Activated CD4-positive, CD25-positive, alpha-beta regulatory T cell (primary cell): ENCODE data around the gene CEP192.
"Not testable (repeated sequence)": the region's sequence is repeated elsewhere in the genome, so short reads cannot be mapped to it uniquely, and the experiment has no call there.

Experiments used
- DNase-seq, 4 experiments: peaks; one replicate each; lab custom pipeline; 2025; lab: John Stamatoyannopoulos, UW

The CEP192 gene

DNA sequence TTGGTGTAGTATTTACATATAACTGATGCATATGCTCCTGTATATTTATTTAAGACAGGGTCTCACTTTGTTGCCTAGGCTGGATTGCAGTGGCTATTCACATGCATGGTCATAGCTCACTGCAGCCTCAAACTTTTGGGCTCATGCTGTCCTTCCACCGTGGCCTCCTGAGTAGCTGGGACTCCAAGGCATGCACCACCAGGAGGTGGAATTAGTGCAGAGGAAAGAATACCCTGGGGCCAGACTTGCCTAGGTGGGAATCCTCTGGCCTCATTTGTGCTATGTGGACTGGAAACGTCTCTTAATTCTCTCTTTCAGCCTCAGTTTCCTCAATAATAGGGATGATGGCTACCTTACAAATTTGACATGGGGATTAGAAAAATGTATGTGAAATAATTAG is 2.3 kb downstream of the CEP192 start:
- no peak for DNase-seq

DNA sequence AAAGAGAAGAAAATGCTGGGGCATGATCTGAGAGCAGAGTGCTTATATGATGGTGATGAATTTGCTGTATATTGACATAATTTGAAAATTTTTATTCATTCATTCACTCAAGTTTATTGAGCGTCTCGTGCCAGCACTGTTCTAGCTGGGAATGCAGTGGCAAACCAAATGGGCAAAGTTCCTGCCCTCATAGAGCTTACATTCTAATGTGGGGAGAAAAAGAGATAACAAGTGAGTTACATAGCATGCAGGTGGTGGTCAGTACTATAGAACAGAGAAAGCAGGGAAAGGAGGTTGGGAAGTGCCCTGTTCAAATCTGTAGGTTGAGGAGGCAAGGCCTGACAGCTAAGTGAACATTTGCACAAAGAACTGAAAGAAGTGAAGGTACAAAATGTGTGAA is 4.3 kb downstream of the CEP192 start:
- no peak for DNase-seq

DNA sequence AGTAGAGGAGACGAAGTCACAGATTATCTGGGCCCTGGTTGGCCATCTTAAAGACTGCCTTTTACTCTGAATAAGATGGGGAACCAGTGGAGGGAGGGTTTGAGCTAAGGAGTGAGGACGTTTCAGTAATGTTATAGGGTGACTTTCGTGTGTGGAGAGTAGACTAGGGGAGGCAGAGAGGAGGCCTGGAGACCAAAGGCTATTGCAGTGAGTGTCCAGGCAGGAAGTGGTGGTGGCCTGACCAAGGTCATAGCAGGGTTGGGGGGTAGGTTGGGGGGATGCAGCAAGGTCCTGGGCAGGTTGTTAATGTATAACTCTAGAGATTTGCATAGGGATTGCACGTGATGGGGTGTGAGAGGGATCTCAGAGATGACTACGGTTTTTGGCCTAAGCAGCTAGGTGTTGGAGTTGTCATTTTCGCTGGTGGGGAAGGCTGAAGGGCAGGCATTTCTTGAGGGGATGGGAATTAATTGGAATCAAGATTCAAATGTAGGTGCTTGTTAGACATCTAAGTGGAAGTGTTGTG is 4.9 kb downstream of the CEP192 start:
- DNase-seq: no peak

DNA sequence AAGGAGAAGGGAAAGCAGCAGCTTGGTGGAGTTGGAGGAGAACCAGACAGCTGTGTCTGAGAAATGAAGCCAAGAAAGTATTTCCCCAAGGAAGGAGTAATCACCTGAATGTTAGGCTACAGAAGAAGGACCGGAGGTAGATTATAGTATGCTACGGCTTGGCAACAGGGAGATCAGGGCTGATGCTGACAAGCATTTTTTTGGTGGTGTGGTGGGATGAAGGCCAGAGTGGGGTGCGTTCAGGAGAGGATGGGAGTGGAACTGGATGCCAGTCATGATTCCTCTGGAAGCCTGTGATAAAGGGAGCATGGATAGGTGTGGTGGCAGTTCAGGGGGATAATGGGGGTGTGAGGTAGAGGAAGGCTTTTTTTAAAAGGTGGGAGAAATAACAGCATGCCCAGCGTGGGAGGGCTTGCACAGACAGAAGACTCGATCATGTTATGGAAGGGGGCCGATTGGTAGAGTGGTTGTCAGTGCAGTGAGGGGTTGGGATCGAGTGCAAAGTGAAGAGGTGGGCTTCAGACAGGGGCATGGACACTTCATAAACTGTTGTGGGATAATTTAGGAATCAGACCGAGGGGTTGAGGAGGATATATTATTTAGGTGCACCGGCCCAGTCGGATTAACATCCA is 5.6 kb downstream of the CEP192 start:
- DNase-seq: no peak

DNA sequence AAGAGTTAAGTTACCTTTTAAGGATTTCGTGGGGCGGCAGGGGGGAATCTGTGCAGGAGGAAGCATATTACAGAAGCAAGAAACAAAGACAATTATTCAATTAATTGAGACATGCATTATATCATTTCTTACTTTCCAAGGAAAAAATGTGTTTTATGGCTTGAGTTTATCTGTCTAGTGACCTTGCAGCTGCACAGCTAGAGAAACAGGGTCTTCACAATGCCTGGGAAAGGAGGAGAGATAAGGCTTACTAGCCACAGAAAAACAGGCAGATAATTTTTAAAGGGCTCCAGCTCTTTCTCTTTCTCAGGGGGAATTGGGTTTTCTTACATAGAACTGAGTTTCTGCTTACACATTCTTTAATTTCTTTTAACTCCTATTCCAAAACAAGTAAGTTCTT is 6.2 kb downstream of the CEP192 start:
- not testable (repeated sequence) for DNase-seq

DNA sequence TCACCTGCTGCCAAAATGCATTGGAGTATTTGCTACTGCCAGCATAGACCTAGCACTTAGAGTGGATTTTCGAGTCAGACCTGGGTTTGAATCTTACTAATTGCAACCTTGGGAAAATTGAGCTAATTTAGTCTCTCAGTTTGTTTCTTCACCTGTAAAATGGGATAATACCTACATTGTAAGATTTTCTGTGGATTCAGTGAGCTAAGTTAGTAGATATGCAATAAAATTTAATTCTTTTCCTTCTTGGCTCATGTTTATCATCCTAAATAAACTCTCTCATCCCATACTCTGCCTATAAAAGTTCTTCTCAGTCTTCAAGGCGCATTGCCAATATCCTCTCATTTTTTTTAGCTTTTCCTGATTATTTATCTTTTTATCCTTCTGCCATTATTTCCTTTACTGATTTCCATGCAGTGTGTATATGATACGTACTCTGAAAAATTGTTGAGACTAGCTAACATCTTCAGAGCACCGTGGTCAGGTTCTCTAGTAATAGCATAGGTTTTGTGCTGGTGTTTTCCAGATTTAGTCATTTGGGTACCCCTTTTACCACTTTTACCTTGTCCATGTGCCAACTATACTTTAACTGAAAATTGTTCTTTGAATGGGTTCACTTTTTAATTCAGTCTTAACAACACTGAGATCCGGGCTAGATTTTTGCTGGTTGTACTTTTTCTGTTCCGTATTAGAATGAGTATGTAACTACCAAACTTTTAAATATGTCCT is 7.3 kb downstream of the CEP192 start:
- no peak for DNase-seq

DNA sequence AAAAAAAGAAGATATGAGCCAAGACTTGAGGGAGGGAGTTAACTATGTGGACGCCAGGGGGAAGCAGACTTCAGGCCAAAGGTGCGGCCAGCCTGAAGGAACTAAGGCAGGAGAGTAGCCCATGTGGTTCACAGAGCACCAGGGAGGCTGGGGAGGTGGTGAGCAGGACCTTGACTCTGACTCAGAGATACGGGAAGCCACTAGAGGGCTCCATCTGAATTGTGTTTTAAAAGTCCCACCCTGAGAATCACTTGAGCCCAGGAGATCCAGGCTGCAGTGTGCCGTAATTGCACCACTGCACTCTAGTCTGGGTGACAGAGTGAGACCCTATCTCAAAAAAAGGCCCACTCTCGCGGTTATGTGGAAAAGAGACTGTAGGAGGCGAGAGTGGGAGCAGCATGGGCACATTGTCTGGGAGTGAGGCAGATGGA is 12.3 kb downstream of the CEP192 start:
- no peak for DNase-seq

DNA sequence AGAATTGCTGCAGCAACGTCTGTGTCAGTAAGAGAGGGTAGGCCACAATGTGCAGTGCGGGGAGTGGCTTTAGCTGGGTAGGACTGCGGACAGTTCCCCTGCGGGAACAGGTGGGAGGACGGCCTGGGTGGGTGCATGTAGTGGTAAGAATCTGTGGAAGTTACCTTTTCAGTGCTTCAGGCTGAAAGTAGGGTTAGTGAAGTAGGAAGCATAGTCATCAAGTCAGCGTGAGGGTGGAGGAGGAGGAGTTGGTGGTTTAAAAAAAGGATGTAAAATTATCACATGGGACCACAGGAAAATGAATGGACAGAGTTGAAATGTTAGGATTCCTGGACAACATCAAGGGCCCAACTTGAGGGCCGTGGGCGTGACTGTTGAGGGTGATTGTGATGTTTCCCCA is 13.2 kb downstream of the CEP192 start:
- no peak for DNase-seq

DNA sequence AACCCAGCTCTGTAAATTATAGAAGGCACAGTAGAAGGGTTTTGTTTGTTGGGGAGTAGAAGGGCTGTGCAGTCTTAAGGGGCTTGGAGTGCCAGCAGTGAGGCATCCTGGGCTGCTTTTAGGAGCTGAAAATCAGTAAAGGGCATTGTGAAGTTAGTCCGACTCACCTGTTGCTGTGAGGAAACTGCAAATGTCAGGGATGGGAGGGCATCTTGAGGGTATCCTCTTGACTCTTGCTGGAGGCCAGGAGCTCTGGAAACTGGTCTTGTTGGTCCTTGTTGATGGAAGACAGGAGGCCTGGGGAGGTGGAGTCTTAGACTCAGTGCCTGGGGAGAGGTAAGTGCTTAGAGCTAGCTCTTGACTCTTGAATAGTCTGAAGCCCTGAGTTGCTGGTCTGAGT is 14.1 kb downstream of the CEP192 start:
- no peak for DNase-seq

DNA sequence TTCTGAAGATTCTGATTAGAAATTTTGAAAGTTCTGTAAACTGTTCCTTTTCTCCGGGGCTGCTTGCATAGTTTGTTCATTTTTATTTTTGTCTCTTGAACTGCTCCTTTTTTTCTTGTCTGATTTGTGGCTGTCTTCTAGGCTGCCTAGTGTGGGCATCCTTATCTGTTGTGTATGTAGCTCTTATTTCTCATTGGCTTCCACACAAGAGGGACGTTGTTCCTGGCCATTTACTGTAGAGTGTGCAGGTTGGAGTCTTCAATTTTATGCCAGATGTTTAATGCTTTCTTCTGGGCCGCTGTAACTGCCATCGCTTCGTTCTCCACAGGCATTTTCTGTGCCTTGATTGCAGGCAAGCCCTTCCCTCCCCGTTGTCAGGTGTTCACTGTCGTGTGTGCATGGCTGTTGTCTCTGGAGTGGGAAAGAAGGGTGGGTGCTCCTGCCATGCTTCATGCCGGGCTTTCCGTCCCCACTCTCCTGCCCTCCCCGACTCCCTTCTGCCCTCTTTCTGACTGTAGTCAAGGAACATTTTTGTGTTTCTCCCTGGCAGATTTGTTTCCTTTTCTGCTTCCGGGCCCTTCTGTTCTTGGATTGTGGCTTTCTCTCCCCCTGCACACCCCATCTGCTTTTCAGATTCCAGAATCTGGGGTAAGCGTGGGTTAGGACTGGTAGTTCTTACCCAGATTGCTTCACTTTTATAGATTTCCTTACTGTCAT is 15.5 kb downstream of the CEP192 start:
- no peak for DNase-seq

DNA sequence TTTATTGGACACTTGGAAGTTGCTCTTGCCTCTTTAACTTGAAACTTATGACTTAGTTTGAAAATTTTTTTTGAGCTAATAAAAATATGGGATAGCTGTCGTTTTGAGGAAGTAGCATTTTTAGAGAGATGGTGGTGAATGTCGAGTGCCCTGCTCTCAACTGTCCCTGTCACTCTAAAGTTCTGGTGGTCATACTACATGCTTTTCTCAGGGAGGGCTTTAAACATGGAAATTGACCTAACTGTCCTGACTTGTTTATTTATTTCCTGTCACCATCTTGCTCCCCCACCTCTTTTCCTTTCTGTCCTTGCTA is 16.0 kb downstream of the CEP192 start:
- no peak for DNase-seq

DNA sequence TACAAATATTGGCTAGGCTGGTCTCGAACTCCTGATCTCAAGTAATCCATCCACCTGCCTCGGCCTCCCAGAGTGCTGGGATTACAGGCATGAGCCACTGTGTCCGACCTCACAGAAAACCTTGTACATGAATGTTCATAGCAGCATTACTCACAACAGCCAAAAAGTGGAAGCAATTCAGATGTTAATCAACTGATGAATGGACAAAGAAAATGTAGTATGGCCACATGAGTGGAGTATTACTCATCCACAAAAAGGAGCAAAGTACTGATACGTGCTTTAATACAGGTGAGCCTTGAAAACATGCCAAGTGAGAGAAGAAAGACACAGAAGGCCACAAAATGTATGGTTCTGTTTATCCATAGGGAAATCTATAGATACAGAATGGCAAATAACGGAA is 20.6 kb downstream of the CEP192 start:
- DNase-seq: no peak

DNA sequence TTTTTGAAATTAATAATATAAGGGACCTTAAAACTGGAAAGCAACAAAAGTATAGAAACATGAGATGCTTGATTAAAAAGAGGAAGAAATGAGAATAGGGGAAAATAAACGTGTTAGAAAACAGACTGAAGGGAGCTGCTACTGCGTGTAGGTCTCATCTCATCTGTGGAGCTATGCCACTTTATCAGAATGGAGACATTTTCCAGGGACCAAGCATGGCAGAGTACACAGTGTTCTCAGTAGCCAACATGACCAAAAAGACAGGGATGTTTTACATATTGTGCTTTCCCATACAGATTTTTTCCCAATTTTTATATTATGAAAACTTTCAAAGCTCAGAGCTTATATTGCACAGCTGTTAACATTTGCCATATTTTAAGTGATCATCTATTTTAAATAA is 23.1 kb downstream of the CEP192 start:
- DNase-seq: no peak

DNA sequence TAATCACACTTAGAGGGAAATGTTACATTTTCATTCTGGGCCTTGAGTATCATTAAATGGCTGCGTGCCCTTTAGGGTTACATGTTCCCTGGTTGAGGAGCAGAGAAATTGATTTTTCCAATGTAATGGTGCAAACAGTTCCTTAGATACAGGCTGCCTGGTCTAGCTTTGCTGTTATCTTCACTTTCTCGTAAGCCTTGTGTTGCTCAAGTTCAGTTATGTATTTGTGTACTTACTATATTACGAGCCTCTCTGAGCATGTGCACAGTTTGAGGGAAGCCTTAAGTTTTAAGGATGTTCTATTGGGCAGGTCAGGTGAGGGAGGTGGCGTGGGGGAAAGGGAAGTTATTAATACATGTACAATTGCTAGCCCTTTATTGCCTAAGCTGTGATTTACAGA is 23.7 kb downstream of the CEP192 start:
- DNase-seq: no peak

DNA sequence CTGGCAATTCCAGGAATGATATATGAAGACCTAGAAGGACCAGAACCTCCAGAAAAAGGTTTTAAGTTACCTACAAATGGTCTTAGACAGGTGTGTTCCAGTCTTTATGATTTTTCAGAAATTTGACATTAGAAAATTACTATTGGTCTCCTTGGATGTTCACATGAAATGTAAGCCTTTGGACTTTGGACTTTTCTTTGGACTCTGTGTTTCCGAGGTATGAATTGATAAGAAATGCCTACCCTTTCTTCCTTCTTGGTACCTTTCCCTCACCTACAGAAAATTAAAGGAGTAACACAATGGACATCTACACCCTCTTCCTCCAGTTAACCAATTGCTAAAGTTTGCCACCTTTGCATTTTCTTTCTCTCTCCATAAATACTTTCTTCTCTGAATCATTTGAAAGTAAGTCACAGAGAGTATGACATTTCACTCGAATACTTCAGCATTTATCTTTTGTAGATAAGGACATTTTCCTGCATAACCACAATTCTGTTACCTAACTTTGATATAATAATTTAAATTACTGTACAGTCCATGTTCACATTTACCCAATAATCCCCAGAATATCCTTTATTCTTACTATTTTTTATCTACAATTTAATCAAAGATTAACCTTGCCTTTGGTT is 26.2 kb downstream of the CEP192 start:
- no peak for DNase-seq

DNA sequence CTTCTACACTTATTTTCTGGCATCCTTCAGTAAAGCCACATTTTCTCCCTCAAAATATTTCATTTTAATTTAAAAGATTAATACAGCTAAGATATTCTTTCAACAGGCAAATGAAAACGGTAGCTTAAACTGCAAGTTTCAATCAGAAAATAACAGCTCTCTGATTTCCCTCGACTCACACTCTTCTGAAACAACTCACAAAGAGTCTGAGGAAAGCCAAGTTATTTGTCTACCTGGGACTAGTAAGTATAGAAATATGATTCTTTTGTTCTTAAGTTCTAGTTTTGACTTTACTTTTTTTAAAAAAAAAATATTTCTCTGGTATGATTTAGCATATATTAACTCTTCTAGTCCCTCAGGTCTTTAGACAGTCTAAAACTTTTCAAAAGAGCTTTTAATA is 27.2 kb downstream of the CEP192 start:
- DNase-seq: no peak

DNA sequence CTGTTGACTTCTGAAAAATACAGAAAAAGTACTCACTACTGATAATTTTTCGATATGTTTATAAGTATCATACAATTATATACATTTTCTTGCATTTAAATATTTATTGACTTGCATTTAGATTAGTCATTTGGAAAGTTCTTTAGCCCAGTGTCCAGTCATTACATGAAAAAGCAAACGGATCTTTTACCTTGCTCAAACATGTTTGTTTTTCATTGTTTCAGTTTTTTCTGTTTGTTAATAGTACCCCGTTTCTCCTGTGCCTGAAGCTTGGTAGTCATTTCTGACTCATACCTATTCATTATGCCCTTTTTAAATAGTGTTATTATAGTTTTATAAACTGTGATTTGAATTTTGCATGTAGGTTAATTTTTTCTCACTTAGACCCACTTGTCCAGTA is 28.1 kb downstream of the CEP192 start:
- no peak for DNase-seq

DNA sequence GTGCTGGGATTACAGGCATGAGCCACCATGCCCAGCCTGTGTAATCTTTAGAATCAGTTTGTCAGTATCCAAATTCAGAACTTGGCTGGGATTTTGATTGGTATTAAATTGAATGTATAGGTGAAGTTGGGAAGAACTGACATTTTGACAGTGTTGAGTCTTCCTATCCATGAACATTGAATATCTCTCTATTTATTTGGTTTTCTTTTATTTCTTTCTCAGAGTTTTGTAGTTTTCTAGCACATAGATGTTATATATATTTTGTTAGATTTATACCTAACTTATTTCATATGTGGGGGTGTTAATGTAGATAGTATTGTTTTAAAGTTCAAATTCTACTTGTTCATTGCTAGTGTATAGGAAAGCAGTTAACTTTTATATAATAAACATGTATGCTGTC is 31.5 kb downstream of the CEP192 start:
- no peak for DNase-seq

DNA sequence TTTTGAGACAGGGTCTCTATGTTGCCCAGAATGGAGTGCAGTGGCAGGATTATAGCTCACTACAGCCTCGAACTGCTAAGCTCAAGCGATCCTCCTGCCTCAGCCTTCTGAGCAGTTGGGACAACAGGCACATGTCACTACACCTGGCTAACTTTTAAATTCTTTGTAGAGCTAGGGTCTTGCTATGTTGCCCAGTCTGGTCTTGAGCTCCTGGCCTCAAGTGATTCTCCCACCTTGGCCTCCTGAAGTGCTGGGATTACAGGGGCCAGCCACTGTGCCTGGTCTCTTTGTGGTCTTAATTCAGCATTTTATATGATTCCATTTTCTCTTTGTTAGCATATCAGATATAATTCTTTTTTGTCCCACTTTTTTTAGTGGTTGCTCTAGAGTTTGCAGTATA is 34.1 kb downstream of the CEP192 start:
- no peak for DNase-seq

DNA sequence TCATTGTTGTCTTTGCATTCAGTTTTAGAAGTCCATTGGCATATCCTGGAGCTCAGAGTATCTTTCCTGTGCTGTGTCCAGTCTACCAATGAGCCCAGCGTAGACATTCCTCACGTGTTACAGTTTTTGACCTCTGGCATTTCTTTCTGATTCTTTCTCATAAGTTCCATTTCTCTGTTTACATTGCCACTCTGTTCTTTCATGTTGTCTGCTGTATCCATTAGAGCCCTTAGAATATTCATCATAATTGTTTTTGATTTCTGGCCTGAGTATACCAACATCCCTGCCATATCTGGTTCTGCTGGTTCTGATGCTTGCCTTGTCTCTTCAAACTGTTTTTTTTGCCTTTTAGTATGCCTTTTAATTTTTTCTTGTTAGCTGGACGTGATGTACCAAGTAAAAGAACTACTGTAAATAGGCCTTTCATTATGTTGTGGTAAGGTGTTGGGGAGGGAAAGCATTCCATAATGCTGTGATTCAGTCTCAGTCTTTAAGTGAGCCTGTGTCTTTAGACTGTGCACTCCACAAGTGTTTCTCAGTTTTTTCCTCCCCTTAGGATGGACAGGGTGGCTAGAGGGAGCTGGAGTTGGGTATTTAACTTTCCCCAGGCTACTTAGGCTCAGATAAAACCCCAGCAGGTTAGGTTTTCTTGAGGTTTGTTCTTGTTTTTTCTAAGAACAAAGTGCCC is 35.6 kb downstream of the CEP192 start:
- DNase-seq: no peak

DNA sequence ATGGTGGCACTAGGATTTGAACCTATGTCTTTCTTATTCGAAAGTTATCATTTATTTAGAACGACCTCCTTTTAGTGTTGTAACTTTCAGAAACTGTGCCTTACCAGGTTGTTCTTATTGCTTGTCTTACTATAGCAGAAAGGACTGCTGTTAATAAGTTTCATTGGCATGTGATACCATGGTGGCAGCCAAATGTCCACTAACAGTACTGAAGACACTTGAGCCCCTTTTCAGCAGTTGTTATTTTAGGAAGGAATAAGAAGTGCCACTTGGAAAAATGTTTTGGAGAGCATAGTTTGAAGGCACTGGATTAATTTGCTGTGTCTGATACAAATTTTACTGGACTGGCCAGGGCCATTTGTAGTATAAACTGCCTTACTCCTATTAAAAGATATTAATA is 37.7 kb downstream of the CEP192 start:
- no peak for DNase-seq

DNA sequence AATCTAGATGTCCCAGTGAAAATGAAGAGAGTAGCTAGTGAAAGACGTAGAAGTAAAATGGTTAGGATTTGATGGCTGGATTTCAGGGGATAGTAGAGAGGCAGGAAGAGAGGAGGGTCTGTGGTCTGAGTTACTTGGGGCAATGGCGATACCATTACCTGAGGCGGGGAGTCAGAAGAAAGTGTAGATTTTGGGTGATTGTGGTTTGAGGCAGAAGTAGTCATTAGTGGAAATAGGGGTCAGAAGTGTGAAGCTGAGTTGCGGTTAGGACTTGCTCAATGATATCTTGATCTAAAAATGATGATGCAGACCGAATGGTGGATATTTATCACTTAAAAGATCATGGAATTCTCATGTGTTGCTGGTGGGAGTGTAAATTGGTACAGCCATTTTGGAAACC is 41.0 kb downstream of the CEP192 start:
- no peak for DNase-seq
